ENCODE results near the gene ADIG. TPM values are rescaled to one million over a fixed set of nuclear protein-coding genes. Genes with fewer than 3 reads are reported as not detected.
A peak's percentile ranks its signal among the peaks of the same experiment; 100 is the strongest.
"Not testable (repeated sequence)": the region's sequence is repeated elsewhere in the genome, so short reads cannot be mapped to it uniquely, and the experiment has no call there.

ADIG gene
- total RNA-seq, 1 experiment from 2014 or later, result not detected

DNA sequence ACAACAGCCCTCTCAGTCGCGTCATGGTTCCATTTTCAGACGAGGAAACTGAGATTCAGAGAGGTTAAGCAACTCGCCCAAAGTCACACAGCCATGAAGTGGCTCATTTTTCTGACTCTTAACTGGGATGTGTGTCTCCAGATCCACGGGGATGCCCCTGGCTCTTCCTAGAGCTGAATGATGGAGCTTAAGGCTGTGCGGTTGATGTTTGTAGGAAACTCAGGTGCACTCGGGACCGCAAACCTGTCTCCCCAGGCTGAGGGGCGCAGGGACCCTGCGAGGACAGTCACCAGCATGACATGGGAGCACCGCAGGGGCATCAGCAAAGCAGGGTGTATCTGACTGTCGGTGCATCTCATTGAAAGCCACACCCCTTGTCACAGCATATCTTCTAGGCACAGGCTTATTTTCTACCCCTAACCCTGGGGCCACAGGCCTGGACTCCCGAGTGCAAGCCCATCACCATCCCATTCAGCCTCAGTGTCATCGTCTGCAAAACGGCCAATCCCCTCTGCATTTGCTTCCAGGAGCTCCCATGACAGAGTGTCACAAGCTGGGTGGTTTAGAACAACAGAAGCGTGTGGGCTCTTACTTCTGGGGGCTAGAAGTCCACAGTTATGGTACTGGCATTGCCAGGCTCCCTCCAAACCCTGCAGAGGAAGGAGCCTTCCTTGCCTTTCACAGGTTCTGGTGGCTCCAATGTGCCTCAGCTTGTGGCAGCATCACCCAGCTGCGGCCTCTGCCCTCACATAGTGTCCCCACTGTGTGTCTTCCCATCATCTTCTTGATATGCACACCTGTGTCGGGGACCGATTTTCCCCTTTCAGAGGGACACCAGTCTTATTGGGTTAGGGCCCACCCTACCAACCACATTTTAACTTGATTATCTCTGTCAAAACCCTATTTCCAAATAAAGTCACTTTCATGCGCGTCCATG lies 10.7 kb downstream of the ADIG start:
- Mint-ChIP-seq H3K27ac (ENCODE audit: unreplicated experiment) (no peak overlapping the region), H3K4me3 (ENCODE audit: low read depth, unreplicated experiment) (no peak overlapping the region), H3K4me1 (ENCODE audit: low read depth, unreplicated experiment) (no peaks in the 10 kb centered on the region), H3K36me3 (ENCODE audit: insufficient read depth, unreplicated experiment) (no peaks in the 10 kb centered on the region), H3K27me3 (ENCODE audit: unreplicated experiment) (peaks cover 1% of the 10 kb centered on the region), H3K9me3 (ENCODE audit: low read depth, unreplicated experiment) (no peaks in the 10 kb centered on the region)
- TF ChIP-seq, protein P1, sequence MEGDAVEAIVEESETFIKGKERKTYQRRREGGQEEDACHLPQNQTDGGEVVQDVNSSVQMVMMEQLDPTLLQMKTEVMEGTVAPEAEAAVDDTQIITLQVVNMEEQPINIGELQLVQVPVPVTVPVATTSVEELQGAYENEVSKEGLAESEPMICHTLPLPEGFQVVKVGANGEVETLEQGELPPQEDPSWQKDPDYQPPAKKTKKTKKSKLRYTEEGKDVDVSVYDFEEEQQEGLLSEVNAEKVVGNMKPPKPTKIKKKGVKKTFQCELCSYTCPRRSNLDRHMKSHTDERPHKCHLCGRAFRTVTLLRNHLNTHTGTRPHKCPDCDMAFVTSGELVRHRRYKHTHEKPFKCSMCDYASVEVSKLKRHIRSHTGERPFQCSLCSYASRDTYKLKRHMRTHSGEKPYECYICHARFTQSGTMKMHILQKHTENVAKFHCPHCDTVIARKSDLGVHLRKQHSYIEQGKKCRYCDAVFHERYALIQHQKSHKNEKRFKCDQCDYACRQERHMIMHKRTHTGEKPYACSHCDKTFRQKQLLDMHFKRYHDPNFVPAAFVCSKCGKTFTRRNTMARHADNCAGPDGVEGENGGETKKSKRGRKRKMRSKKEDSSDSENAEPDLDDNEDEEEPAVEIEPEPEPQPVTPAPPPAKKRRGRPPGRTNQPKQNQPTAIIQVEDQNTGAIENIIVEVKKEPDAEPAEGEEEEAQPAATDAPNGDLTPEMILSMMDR (IDR thresholded peaks at IDR 0.05; ENCODE audit: unreplicated experiment), result no peak
- BruUV-seq (replicated peaks), result no TSS peak
- intact Hi-C loops (cut with micrococcal nuclease; ENCODE audit: unreplicated experiment), result no loop called here
- CTCF ChIA-PET, result no interaction called here
- no peak for DNase-seq

DNA sequence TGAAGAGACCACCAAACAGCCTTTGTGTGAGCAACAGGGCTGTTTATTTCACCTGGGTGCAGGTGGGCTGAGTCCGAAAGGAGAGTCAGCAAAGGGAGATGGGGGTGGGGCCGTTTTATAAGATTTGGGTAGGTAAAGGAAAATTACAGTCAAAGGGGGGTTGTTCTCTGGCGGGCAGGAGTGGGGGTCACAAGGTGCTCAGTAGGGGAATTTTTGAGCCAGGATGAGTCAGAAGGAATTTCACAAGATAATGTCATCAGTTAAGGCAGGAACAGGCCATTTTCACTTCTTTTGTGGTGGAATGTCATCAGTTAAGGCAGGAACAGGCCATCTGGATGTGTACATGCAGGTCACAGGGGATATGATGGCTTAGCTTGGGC lies 11.4 kb downstream of the ADIG start:
- intact Hi-C loops (cut with micrococcal nuclease; ENCODE audit: unreplicated experiment); DNase-seq; H3K36me3 Mint-ChIP-seq (ENCODE audit: insufficient read depth, unreplicated experiment); CTCF ChIA-PET; H3K4me3 Mint-ChIP-seq (ENCODE audit: low read depth, unreplicated experiment); H3K9me3 Mint-ChIP-seq (ENCODE audit: low read depth, unreplicated experiment); BruUV-seq (replicated peaks); H3K4me1 Mint-ChIP-seq (ENCODE audit: low read depth, unreplicated experiment); H3K27ac Mint-ChIP-seq (ENCODE audit: unreplicated experiment); H3K27me3 Mint-ChIP-seq (ENCODE audit: unreplicated experiment): not testable (repeated sequence)

DNA sequence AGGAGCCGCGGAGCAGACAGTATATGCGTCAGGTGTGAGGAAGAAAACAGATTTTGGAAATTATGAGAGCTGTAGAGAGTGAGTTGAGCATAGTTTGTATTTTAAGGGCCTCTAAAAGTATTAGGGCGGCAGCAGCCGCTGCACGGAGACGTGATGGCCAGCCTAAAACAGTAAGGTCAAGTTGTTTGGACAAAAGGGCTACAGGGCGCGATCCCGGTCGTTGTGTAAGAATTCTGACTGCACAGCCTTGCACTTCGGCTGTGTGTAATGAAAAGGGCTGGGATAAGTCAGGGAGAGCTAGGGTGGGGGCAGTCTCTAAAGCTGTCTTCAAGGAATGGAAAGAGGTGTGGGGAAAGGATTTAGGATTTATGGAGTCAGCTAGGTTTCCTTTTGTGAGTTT lies 13.3 kb downstream of the ADIG start:
- H3K4me1 Mint-ChIP-seq (ENCODE audit: low read depth, unreplicated experiment); H3K27ac Mint-ChIP-seq (ENCODE audit: unreplicated experiment); BruUV-seq (replicated peaks); CTCF ChIA-PET; H3K9me3 Mint-ChIP-seq (ENCODE audit: low read depth, unreplicated experiment); H3K4me3 Mint-ChIP-seq (ENCODE audit: low read depth, unreplicated experiment); intact Hi-C loops (cut with micrococcal nuclease; ENCODE audit: unreplicated experiment); DNase-seq; H3K36me3 Mint-ChIP-seq (ENCODE audit: insufficient read depth, unreplicated experiment): not testable (repeated sequence)
- H3K27me3 Mint-ChIP-seq (ENCODE audit: unreplicated experiment), result peaks cover 17% of the 10 kb centered on the region

DNA sequence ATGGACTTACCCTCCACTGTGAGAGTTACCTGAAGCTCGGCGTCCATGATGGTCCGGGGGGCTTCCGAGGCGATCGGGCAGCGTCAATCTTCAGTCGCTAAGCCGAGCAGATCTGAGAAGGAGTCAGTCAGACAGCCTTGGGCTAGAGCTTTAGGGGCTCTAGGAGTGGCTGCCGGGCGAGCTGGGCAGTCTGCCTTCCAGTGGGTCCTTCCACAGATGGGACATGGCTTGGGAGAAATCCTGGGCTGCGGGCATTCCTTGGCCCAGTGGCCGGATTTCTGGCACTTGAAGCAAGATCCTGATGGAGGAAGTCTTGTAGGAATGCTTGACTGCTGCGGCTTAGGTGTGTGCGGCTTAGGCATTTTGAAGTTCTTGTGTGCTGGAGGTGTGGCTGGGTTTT lies 14.9 kb downstream of the ADIG start:
- CTCF ChIA-PET; intact Hi-C loops (cut with micrococcal nuclease; ENCODE audit: unreplicated experiment); H3K4me3 Mint-ChIP-seq (ENCODE audit: low read depth, unreplicated experiment); H3K9me3 Mint-ChIP-seq (ENCODE audit: low read depth, unreplicated experiment); H3K27ac Mint-ChIP-seq (ENCODE audit: unreplicated experiment); H3K36me3 Mint-ChIP-seq (ENCODE audit: insufficient read depth, unreplicated experiment); BruUV-seq (replicated peaks); DNase-seq: not testable (repeated sequence)
- Mint-ChIP-seq H3K27me3 (ENCODE audit: unreplicated experiment) (peaks cover 17% of the 10 kb centered on the region), H3K4me1 (ENCODE audit: low read depth, unreplicated experiment) (peaks cover 22% of the 10 kb centered on the region)

DNA sequence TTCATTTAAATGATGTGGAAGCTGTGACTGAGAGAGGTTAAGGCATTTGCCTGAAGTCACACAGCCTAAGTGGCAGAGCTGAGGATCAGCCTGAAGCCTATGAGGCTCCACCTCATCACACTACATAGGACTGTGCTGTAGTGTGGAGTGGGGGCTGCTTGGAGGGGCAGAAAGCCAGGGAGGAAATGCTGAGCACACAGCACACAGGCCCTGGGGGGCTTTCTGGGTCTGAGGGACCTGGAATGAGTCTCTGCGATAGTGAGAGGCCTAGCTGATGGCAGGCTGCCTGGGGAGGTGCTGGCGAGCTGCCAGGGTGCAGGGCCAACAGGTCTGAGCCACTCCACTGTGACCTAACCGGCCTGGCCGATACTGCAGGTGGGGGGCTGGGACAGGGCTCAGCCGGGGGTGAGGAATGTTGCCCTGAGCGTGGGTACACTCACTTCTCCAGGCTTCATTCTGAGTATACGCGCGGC lies 18.4 kb downstream of the ADIG start:
- intact Hi-C loops (cut with micrococcal nuclease; ENCODE audit: unreplicated experiment), result no loop called here
- TF ChIP-seq, protein P1 (IDR thresholded peaks at IDR 0.05; ENCODE audit: unreplicated experiment), result no peak
- Mint-ChIP-seq H3K4me3 (ENCODE audit: low read depth, unreplicated experiment) (peak overlapping the region; percentile 0), H3K9me3 (ENCODE audit: low read depth, unreplicated experiment) (no peaks in the 10 kb centered on the region), H3K27me3 (ENCODE audit: unreplicated experiment) (peaks cover 17% of the 10 kb centered on the region), H3K4me1 (ENCODE audit: low read depth, unreplicated experiment) (peaks cover 46% of the 10 kb centered on the region), H3K27ac (ENCODE audit: unreplicated experiment) (peak overlapping the region; percentile 1), H3K36me3 (ENCODE audit: insufficient read depth, unreplicated experiment) (peaks cover 23% of the 10 kb centered on the region)
- BruUV-seq (replicated peaks), result no TSS peak
- peak; percentile 97 for DNase-seq
- CTCF ChIA-PET, result interaction anchor here (1.0 kb wide), 1 partner anchor 11 kb away, joined by 3 read pairs; no protein-coding TSS in a partner anchor

All from Calu3 (cell line).